ENCODE measurements around the gene CA14. TPM values are rescaled to one million over a fixed set of nuclear protein-coding genes. Genes with fewer than 3 reads are reported as not detected.

The CA14 gene
- total RNA-seq, 1 experiment from 2014 or later: 35.3 TPM

DNA sequence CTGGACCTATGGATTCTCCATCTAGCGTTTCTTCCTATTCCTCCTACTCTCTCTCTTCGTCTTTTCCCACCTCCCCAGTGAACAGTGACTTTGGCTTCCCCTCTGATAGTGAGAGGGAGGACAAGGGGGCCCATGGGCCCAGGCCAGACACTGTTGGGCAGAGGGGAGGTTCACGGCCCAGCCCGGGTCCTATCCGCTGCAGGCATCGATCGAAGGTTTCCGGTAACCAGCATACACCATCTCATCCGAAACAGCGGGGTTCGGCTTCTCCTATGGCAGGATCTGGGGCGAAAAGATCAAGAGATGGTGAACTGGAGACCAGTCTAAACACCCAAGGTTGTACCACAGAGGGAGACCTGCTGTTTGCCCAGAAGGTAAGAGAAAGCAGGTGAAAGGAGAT lies 25.7 kb downstream of the CA14 start:
- peak overlapping the region; percentile 16; the same call in 1 of the 2 replicates for H3K27ac Mint-ChIP-seq
- no peaks in the 10 kb centered on the region for H3K9me3 Mint-ChIP-seq
- peak overlapping the region; percentile 91 for H3K4me3 Mint-ChIP-seq
- ChIA-PET POLR2A (interaction anchor here (0.6 to 2.8 kb wide), 5 partner anchors 8 to 395 kb away, joined by 4 to 12 read pairs (median 5); partner anchors contain the start of genes APH1A, CA14 and RPRD2), CTCF (interaction anchor here (2.6 to 7.6 kb wide), 2 partner anchors 10 to 28 kb away, joined by 45 to 123 read pairs; partner anchors contain the start of genes C1orf54 and CA14)
- TF ChIP-seq, protein P1, sequence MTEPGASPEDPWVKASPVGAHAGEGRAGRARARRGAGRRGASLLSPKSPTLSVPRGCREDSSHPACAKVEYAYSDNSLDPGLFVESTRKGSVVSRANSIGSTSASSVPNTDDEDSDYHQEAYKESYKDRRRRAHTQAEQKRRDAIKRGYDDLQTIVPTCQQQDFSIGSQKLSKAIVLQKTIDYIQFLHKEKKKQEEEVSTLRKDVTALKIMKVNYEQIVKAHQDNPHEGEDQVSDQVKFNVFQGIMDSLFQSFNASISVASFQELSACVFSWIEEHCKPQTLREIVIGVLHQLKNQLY (CRISPR knock-in tag; IDR thresholded peaks at IDR 0.05): no peak
- TF ChIP-seq NFYB (CRISPR knock-in tag; conservative IDR thresholded peaks at IDR 0.05; ENCODE audit: low read depth): no peak
- TF ChIP-seq GABPB1 (CRISPR knock-in tag; IDR thresholded peaks at IDR 0.05): no peak
- TF ChIP-seq, protein P2, sequence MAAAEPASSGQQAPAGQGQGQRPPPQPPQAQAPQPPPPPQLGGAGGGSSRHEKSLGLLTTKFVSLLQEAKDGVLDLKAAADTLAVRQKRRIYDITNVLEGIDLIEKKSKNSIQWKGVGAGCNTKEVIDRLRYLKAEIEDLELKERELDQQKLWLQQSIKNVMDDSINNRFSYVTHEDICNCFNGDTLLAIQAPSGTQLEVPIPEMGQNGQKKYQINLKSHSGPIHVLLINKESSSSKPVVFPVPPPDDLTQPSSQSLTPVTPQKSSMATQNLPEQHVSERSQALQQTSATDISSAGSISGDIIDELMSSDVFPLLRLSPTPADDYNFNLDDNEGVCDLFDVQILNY (CRISPR knock-in tag; IDR thresholded peaks at IDR 0.05): no peak
- TF ChIP-seq, protein P3, sequence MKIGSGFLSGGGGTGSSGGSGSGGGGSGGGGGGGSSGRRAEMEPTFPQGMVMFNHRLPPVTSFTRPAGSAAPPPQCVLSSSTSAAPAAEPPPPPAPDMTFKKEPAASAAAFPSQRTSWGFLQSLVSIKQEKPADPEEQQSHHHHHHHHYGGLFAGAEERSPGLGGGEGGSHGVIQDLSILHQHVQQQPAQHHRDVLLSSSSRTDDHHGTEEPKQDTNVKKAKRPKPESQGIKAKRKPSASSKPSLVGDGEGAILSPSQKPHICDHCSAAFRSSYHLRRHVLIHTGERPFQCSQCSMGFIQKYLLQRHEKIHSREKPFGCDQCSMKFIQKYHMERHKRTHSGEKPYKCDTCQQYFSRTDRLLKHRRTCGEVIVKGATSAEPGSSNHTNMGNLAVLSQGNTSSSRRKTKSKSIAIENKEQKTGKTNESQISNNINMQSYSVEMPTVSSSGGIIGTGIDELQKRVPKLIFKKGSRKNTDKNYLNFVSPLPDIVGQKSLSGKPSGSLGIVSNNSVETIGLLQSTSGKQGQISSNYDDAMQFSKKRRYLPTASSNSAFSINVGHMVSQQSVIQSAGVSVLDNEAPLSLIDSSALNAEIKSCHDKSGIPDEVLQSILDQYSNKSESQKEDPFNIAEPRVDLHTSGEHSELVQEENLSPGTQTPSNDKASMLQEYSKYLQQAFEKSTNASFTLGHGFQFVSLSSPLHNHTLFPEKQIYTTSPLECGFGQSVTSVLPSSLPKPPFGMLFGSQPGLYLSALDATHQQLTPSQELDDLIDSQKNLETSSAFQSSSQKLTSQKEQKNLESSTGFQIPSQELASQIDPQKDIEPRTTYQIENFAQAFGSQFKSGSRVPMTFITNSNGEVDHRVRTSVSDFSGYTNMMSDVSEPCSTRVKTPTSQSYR (CRISPR knock-in tag; IDR thresholded peaks at IDR 0.05): no peak
- TF ChIP-seq NR3C1 (CRISPR knock-in tag; conservative IDR thresholded peaks at IDR 0.05; ENCODE audit: low read depth): no peak
- TF ChIP-seq, protein P4, sequence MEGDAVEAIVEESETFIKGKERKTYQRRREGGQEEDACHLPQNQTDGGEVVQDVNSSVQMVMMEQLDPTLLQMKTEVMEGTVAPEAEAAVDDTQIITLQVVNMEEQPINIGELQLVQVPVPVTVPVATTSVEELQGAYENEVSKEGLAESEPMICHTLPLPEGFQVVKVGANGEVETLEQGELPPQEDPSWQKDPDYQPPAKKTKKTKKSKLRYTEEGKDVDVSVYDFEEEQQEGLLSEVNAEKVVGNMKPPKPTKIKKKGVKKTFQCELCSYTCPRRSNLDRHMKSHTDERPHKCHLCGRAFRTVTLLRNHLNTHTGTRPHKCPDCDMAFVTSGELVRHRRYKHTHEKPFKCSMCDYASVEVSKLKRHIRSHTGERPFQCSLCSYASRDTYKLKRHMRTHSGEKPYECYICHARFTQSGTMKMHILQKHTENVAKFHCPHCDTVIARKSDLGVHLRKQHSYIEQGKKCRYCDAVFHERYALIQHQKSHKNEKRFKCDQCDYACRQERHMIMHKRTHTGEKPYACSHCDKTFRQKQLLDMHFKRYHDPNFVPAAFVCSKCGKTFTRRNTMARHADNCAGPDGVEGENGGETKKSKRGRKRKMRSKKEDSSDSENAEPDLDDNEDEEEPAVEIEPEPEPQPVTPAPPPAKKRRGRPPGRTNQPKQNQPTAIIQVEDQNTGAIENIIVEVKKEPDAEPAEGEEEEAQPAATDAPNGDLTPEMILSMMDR (IDR thresholded peaks at IDR 0.05): no peak
- no peak for ATAC-seq
- H3K27me3 Mint-ChIP-seq (ENCODE audit: low read depth): peaks cover 36% of the 10 kb centered on the region
- peaks cover 22% of the 10 kb centered on the region for H3K4me1 Mint-ChIP-seq
- DNase-seq (ENCODE audit: low spot score): no peak
- H3K36me3 Mint-ChIP-seq: peaks cover 18% of the 10 kb centered on the region

DNA sequence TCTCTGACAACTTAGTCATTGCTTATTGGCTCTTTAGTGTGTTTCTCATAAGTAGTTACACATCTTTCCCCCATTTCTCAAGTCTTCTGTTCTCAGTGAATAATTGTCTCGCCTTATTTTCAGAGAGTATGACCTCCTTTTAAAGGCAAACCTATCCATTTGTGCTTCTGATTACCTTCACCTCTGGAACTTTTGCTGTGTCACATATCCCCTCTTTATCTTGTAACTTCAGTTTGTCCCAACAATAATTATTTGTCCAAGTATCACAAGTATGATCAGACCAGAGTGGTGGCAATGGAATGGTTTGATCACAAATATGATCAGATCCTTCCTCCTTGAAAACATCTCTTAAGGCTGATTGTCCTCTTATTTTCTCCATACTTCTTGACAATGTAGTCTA lies 30.8 kb downstream of the CA14 start:
- ATAC-seq (no peak), DNase-seq (ENCODE audit: low spot score) (no peak)
- Mint-ChIP-seq H3K36me3 (peaks cover 16% of the 10 kb centered on the region), H3K27ac (no peak overlapping the region), H3K27me3 (ENCODE audit: low read depth) (peaks cover 17% of the 10 kb centered on the region), H3K4me3 (no peak overlapping the region), H3K4me1 (peaks cover 9% of the 10 kb centered on the region), H3K9me3 (no peaks in the 10 kb centered on the region)
- ChIA-PET CTCF (no interaction called here), POLR2A (no interaction called here)
- TF ChIP-seq, protein P5, sequence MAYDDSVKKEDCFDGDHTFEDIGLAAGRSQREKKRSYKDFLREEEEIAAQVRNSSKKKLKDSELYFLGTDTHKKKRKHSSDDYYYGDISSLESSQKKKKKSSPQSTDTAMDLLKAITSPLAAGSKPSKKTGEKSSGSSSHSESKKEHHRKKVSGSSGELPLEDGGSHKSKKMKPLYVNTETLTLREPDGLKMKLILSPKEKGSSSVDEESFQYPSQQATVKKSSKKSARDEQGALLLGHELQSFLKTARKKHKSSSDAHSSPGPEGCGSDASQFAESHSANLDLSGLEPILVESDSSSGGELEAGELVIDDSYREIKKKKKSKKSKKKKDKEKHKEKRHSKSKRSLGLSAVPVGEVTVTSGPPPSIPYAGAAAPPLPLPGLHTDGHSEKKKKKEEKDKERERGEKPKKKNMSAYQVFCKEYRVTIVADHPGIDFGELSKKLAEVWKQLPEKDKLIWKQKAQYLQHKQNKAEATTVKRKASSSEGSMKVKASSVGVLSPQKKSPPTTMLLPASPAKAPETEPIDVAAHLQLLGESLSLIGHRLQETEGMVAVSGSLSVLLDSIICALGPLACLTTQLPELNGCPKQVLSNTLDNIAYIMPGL (CRISPR knock-in tag; IDR thresholded peaks at IDR 0.05): no peak
- TF ChIP-seq, protein P6, sequence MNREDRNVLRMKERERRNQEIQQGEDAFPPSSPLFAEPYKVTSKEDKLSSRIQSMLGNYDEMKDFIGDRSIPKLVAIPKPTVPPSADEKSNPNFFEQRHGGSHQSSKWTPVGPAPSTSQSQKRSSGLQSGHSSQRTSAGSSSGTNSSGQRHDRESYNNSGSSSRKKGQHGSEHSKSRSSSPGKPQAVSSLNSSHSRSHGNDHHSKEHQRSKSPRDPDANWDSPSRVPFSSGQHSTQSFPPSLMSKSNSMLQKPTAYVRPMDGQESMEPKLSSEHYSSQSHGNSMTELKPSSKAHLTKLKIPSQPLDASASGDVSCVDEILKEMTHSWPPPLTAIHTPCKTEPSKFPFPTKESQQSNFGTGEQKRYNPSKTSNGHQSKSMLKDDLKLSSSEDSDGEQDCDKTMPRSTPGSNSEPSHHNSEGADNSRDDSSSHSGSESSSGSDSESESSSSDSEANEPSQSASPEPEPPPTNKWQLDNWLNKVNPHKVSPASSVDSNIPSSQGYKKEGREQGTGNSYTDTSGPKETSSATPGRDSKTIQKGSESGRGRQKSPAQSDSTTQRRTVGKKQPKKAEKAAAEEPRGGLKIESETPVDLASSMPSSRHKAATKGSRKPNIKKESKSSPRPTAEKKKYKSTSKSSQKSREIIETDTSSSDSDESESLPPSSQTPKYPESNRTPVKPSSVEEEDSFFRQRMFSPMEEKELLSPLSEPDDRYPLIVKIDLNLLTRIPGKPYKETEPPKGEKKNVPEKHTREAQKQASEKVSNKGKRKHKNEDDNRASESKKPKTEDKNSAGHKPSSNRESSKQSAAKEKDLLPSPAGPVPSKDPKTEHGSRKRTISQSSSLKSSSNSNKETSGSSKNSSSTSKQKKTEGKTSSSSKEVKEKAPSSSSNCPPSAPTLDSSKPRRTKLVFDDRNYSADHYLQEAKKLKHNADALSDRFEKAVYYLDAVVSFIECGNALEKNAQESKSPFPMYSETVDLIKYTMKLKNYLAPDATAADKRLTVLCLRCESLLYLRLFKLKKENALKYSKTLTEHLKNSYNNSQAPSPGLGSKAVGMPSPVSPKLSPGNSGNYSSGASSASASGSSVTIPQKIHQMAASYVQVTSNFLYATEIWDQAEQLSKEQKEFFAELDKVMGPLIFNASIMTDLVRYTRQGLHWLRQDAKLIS (CRISPR knock-in tag; IDR thresholded peaks at IDR 0.05; ENCODE audit: borderline replicate concordance): no peak
- no peak for TF ChIP-seq EMX1 (CRISPR knock-in tag; IDR thresholded peaks at IDR 0.05)

Measured in WTC11 (cell line).